K562 (cell line): ENCODE results near the gene UBXN11. TPM values are rescaled to one million over a fixed set of nuclear protein-coding genes. Genes with fewer than 3 reads are reported as not detected.
A peak's percentile ranks its signal among the peaks of the same experiment; 100 is the strongest.

ENCODE experiments used
- ATF7 ChIP-seq: fragments of 450-650 bp; IDR thresholded peaks from 2 replicates; pipeline ENCODE4 v1.7.1; 2014; ENCODE audit warnings: mild to moderate bottlenecking, moderate library complexity
- CGGBP1 ChIP-seq: fragments of 250-450 bp; sonication (Bioruptor Pico); IDR thresholded peaks from 2 replicates; pipeline ENCODE4 v1.9.0; 2021; ENCODE audit warnings: mild to moderate bottlenecking
- CXXC5 ChIP-seq: fragments of 250-450 bp; sonication (Bioruptor Pico); IDR thresholded peaks from 2 replicates; pipeline ENCODE4 v1.8.0; 2022; ENCODE audit warnings: inconsistent platforms, mild to moderate bottlenecking, moderate library complexity
- E2F6 ChIP-seq, 2 experiments: IDR thresholded peaks; 2 replicates each; pipeline ENCODE4 v1.6.1; 2011; ENCODE audit warnings: borderline replicate concordance in 1 of 2, control low read depth in 1 of 2, low read depth in 1 of 2, low read length in 1 of 2, mild to moderate bottlenecking in 1 of 2, mixed read lengths in 1 of 2, moderate library complexity in 1 of 2; ENCODE audit not compliant: insufficient read depth in 1 of 2, insufficient read length in 1 of 2, poor library complexity in 1 of 2, severe bottlenecking in 1 of 2; ENCODE audit errors: extremely low read depth in 1 of 2
- HNRNPUL1 ChIP-seq: fragments of 200-400 bp; formaldehyde crosslinking; IDR thresholded peaks from 2 replicates; pipeline ENCODE4 v1.6.1; 2017; ENCODE audit warnings: low read length
- REST ChIP-seq, 2 experiments: fragments of 450-650 bp; formaldehyde crosslinking in 1 of 2; IDR thresholded peaks; 2 replicates each; pipeline versions ENCODE4 v1.4.0 to v1.6.1; 2014 to 2020; ENCODE audit warnings: mild to moderate bottlenecking in 2 of 2, borderline replicate concordance in 1 of 2, low read depth in 1 of 2
- SMAD2 ChIP-seq: fragments of 150-350 bp; IDR thresholded peaks from 2 replicates; pipeline ENCODE4 v1.6.1; 2014; ENCODE audit warnings: low read depth, mild to moderate bottlenecking, low read length
- SUPT5H ChIP-seq: fragments of 450-650 bp; IDR thresholded peaks from 2 replicates; pipeline ENCODE4 v1.6.1; 2016
- TCF15 ChIP-seq: fragments of 250-450 bp; sonication (Bioruptor Pico); IDR thresholded peaks from 2 replicates; pipeline ENCODE4 v1.8.0; 2022; ENCODE audit warnings: moderate library complexity, mild to moderate bottlenecking, inconsistent platforms
- ZFP36 ChIP-seq: fragments of 150-350 bp; IDR thresholded peaks from 2 replicates; pipeline ENCODE4 v1.6.1; 2018; ENCODE audit warnings: low read length, low read depth; ENCODE audit not compliant: partially characterized antibody
- ZNF436 ChIP-seq: fragments of 250-450, 450-650 bp; sonication (Bioruptor Pico); formaldehyde crosslinking; IDR thresholded peaks from 2 replicates; pipeline ENCODE4 v1.7.0; 2020; ENCODE audit warnings: mild to moderate bottlenecking
- ZNF592 ChIP-seq: fragments of 450-650 bp; IDR thresholded peaks from 2 replicates; pipeline ENCODE4 v1.6.1; 2017; ENCODE audit warnings: antibody characterized with exemption, mild to moderate bottlenecking
- polyA plus RNA-seq, 8 experiments: library from polyadenylated mRNA; depleted of rRNA in 4 of 8; stranded (reverse) in 5 of 8; unstranded in 3 of 8; fragments of >200 nt; fragmentation: Nextera tagmentation in 2 of 8; fragmentation: Illumina TruSeq in 1 of 8; extraction: Ambion mirVana in 2 of 8; extraction: Trizol in 1 of 8; gene quantifications; 2 replicates each; pipeline versions ENCODE4 v1.2.1 to v1.2.3, GENCODE V29; 2011 to 2014; ENCODE audit warnings: inconsistent platforms in 1 of 8, missing spikeins in 1 of 8
- total RNA-seq, 7 experiments: library from RNA; depleted of rRNA in 6 of 7; stranded (reverse); fragments of >200 nt in 6 of 7; fragmentation: Illumina TruSeq in 2 of 7; extraction: Trizol in 2 of 7; gene quantifications; 2 replicates each; pipeline versions ENCODE4 v1.2.1 to v1.2.3, GENCODE V29; 2011 to 2021; ENCODE audit warnings: low replicate concordance in 1 of 7

The UBXN11 gene
- total and polyA plus RNA-seq, 9 of the 15 experiments (the other 6 are each of a cell fraction or from before 2014, with no cell fraction given) = 0.48 to 34.3 (median 11.3) TPM

- TF ChIP-seq ZNF592 = peak; percentile 99
- peak; percentile 81; the same call in 1 of the 2 replicates for TF ChIP-seq REST (IDR thresholded peaks at IDR 0.05; ENCODE audit: borderline replicate concordance)
- no peak for TF ChIP-seq REST (CRISPR knock-in tag; IDR thresholded peaks at IDR 0.05; ENCODE audit: low read depth)
- no peak for TF ChIP-seq TCF15 (CRISPR knock-in tag)
- TF ChIP-seq SUPT5H = peak; percentile 42; the same call in 1 of the 2 replicates
- TF ChIP-seq CXXC5 (CRISPR knock-in tag) = peak; percentile 91
- TF ChIP-seq ZFP36 = peak; percentile 40
- TF ChIP-seq CGGBP1 = no peak
- TF ChIP-seq SMAD2 = no peak
- TF ChIP-seq HNRNPUL1 = no peak
- peak; percentile 98 to 99 for TF ChIP-seq E2F6 (IDR thresholded peaks at IDR 0.05; ENCODE audit: borderline replicate concordance in 1 of 2, extremely low read depth in 1 of 2, insufficient read depth in 1 of 2, insufficient read length in 1 of 2, low read depth in 1 of 2, low read length in 1 of 2, poor library complexity in 1 of 2, severe bottlenecking in 1 of 2)
- no peak for TF ChIP-seq ZNF436
- peak; percentile 93 for TF ChIP-seq ATF7
Measured at GRCh38 chr1:26284597-26285347, 21.7 kb downstream of the UBXN11 start (continued).
